Measurements from ENCODE around the gene ELANE. TPM values are rescaled to one million over a fixed set of nuclear protein-coding genes. Genes with fewer than 3 reads are reported as not detected.
A peak's percentile ranks its signal among the peaks of the same experiment; 100 is the strongest.

The ELANE gene
- total and polyA plus RNA-seq, 10 donors = 2.8 to 137 (median 9.8) TPM

GRCh38 chr19:879711-880438 lies 27.8 kb downstream of the ELANE start:
- no peaks in the 10 kb centered on the region for H3K9me3 ChIP-seq
- no peak overlapping the region for H3K27ac ChIP-seq
- intact Hi-C loops (cut with DNase I; ENCODE audit: low total_unique reads) = no loop called here
- no peaks in the 10 kb centered on the region for H3K4me1 ChIP-seq
- no peak for DNase-seq
- WGBS, 5 donors = 89 to 95% (median 90%) methylated on average over 23 to 37 of the region's 37 CpGs
- no peak overlapping the region for H3K4me3 ChIP-seq
- no peaks in the 10 kb centered on the region for H3K27me3 ChIP-seq (replicated peaks in 1 of 7)
- H3K36me3 ChIP-seq = peaks cover 0 to 90% (median 66%) of the 10 kb centered on the region in 6 donors
- TF ChIP-seq POLR2AphosphoS5 (IDR thresholded peaks at IDR 0.05) (peak in 1 of 3 donors; percentile 48), CTCF (IDR thresholded peaks at IDR 0.05 in 8 of 11, conservative IDR thresholded peaks at IDR 0.05 in 3 of 11) (no peak), POLR2A (IDR thresholded peaks at IDR 0.05) (no peak)

- intact Hi-C loops (cut with DNase I; ENCODE audit: low total_unique reads) = no loop called here
- Histone ChIP-seq H3K36me3 (peaks cover 0 to 90% (median 71%) of the 10 kb centered on the region in 6 donors), H3K4me1 (no peaks in the 10 kb centered on the region), H3K4me3 (no peak overlapping the region), H3K27me3 (replicated peaks in 1 of 7) (no peaks in the 10 kb centered on the region), H3K9me3 (no peaks in the 10 kb centered on the region), H3K27ac (no peak overlapping the region)
- DNase-seq = no peak
- 95 to 98% (median 97%) methylated on average over 33 to 34 of the region's 34 CpGs for WGBS, 5 donors
- TF ChIP-seq POLR2AphosphoS5 (IDR thresholded peaks at IDR 0.05) (peak in 1 of 3 donors; percentile 28), CTCF (IDR thresholded peaks at IDR 0.05 in 8 of 11, conservative IDR thresholded peaks at IDR 0.05 in 3 of 11) (no peak)
Observed at GRCh38 chr19:881385-882071, 29.4 kb downstream of the ELANE start.

GRCh38 chr19:882871-883497 lies 30.9 kb downstream of the ELANE start:
- Histone ChIP-seq H3K27me3 (replicated peaks in 1 of 7) (no peaks in the 10 kb centered on the region), H3K4me3 (no peak overlapping the region), H3K27ac (no peak overlapping the region), H3K36me3 (peaks cover 0 to 94% (median 71%) of the 10 kb centered on the region in 6 donors), H3K9me3 (no peaks in the 10 kb centered on the region), H3K4me1 (no peaks in the 10 kb centered on the region)
- no peak for DNase-seq
- intact Hi-C loops (cut with DNase I; ENCODE audit: low total_unique reads) = no loop called here
- TF ChIP-seq CTCF (IDR thresholded peaks at IDR 0.05 in 8 of 11, conservative IDR thresholded peaks at IDR 0.05 in 3 of 11) (no peak), POLR2A (IDR thresholded peaks at IDR 0.05) (no peak), POLR2AphosphoS5 (IDR thresholded peaks at IDR 0.05) (no peak)
- 88 to 96% (median 93%) methylated on average over 15 to 30 of the region's 30 CpGs for WGBS, 5 donors
